ENCODE measurements around the gene MFAP4. TPM values are rescaled to one million over a fixed set of nuclear protein-coding genes. Genes with fewer than 3 reads are reported as not detected.

Gene MFAP4
- total RNA-seq, 4 donors from 2014 or later: 127 to 315 (median 226) TPM

- Histone ChIP-seq H3K9me3 (no peaks in the 10 kb centered on the region), H3K36me3 (peaks cover 0 to 1% (median 0%) of the 10 kb centered on the region in 4 donors), H3K4me3 (no peak overlapping the region), H3K4me1 (peaks cover 13 to 25% (median 20%) of the 10 kb centered on the region in 4 donors), H3K27ac (replicated peaks in 1 of 4) (no peak overlapping the region), H3K27me3 (no peaks in the 10 kb centered on the region)
- no peak for TF ChIP-seq POLR2AphosphoS5 (IDR thresholded peaks at IDR 0.05)
- WGBS: 81% methylated on average over 12 of the region's 14 CpGs
- no peak for DNase-seq (ENCODE audit: extremely low spot score)
- intact Hi-C loops (cut with DNase I): loop anchor here (10.0 kb wide), 2 partner anchors 140 to 400 kb away; no protein-coding TSS in a partner anchor
These were observed 22.1 kb downstream of the MFAP4 start for GRCh38 chr17:19364699-19365498.

- WGBS: 67% methylated on average over 6 of the region's 6 CpGs
- Histone ChIP-seq H3K9me3 (no peaks in the 10 kb centered on the region), H3K36me3 (peaks cover 0 to 5% (median 0%) of the 10 kb centered on the region in 4 donors), H3K27ac (replicated peaks in 1 of 4) (peak overlapping the region in 3 of 4 donors; percentile 79 to 87 (median 84)), H3K27me3 (no peaks in the 10 kb centered on the region), H3K4me3 (no peak overlapping the region), H3K4me1 (peaks cover 10 to 22% (median 19%) of the 10 kb centered on the region in 4 donors)
- intact Hi-C loops (cut with DNase I): loop anchor here (1.0 to 10.0 kb wide), 3 partner anchors 84 to 401 kb away; no protein-coding TSS in a partner anchor
- DNase-seq (ENCODE audit: extremely low spot score): no peak
- no peak for TF ChIP-seq POLR2A (IDR thresholded peaks at IDR 0.05; ENCODE audit: low read depth)
- TF ChIP-seq EP300 (IDR thresholded peaks at IDR 0.05): no peak
- TF ChIP-seq CTCF (IDR thresholded peaks at IDR 0.05): no peak
- no peak for TF ChIP-seq POLR2AphosphoS5 (IDR thresholded peaks at IDR 0.05)
These were observed 23.4 kb downstream of the MFAP4 start for GRCh38 chr17:19363460-19364035.

- TF ChIP-seq CTCF (IDR thresholded peaks at IDR 0.05) (peak in 1 of 3 experiments; percentile 3), POLR2AphosphoS5 (IDR thresholded peaks at IDR 0.05) (no peak)
- intact Hi-C loops (cut with DNase I): loop anchor here (1.0 to 10.0 kb wide), 3 partner anchors 84 to 402 kb away; no protein-coding TSS in a partner anchor
- H3K36me3 ChIP-seq: peaks cover 0 to 5% (median 1%) of the 10 kb centered on the region in 4 donors
- H3K27ac ChIP-seq (replicated peaks in 1 of 4): peak overlapping the region; percentile 79 to 89 (median 86)
- peaks cover 10 to 22% (median 19%) of the 10 kb centered on the region in 4 donors for H3K4me1 ChIP-seq
- H3K4me3 ChIP-seq: peak overlapping the region; percentile 66 to 80 (median 68)
- no peak for DNase-seq (ENCODE audit: extremely low spot score)
- H3K9me3 ChIP-seq: no peaks in the 10 kb centered on the region
- 40% methylated on average over 13 of the region's 14 CpGs for WGBS
- no peaks in the 10 kb centered on the region for H3K27me3 ChIP-seq
These were observed 23.9 kb downstream of the MFAP4 start for GRCh38 chr17:19363114-19363438.

- Histone ChIP-seq H3K27me3 (no peaks in the 10 kb centered on the region), H3K9me3 (no peaks in the 10 kb centered on the region), H3K4me1 (peaks cover 10 to 22% (median 19%) of the 10 kb centered on the region in 4 donors), H3K4me3 (peak within 1 kb of the TSS; percentile 66 to 80 (median 68)), H3K36me3 (peaks cover 0 to 8% (median 1%) of the 10 kb centered on the region in 4 donors), H3K27ac (replicated peaks in 1 of 4) (peak within 1 kb of the TSS; percentile 79 to 89 (median 86))
- under 1% methylated on average over 31 of the region's 83 CpGs for WGBS
- TF ChIP-seq POLR2AphosphoS5 (IDR thresholded peaks at IDR 0.05): peak; percentile 74 to 85
- TF ChIP-seq EP300 (IDR thresholded peaks at IDR 0.05): no peak
- peak; percentile 96 to 99 (median 97) for TF ChIP-seq CTCF (IDR thresholded peaks at IDR 0.05)
- TF ChIP-seq POLR2A (IDR thresholded peaks at IDR 0.05; ENCODE audit: low read depth): no peak
- peak; percentile 97 for DNase-seq (ENCODE audit: extremely low spot score)
- intact Hi-C loops (cut with DNase I): loop anchor here (1.0 to 10.0 kb wide), 3 partner anchors 85 to 402 kb away; no protein-coding TSS in a partner anchor
These were observed 24.5 kb downstream of the MFAP4 start, which contains the start of gene B9D1 for GRCh38 chr17:19362277-19363113. TSS of gene B9D1 (minus strand) at chr17:19362723. CDS start at chr17:19362569, 154 bp downstream.

Measured in esophagus muscularis mucosa (tissue), 4 donors.